Activated gamma-delta T cell treated with Interleukin-2 at 50 U/mL for 16 hours (primary cell): Measurements from ENCODE around the gene COG4.
"Not testable (repeated sequence)": the region's sequence is repeated elsewhere in the genome, so short reads cannot be mapped to it uniquely, and the experiment has no call there.

Experiments
- DNase-seq: peaks from one replicate; pipeline ENCODE4 v3.0.0-alpha.2; 2020

COG4 gene

GRCh38 chr16:70453892-70454221, 69.5 kb downstream of the COG4 start:
- no peak for DNase-seq

- no peak for DNase-seq
Observed at GRCh38 chr16:70453117-70453891, 70.0 kb downstream of the COG4 start.

DNA sequence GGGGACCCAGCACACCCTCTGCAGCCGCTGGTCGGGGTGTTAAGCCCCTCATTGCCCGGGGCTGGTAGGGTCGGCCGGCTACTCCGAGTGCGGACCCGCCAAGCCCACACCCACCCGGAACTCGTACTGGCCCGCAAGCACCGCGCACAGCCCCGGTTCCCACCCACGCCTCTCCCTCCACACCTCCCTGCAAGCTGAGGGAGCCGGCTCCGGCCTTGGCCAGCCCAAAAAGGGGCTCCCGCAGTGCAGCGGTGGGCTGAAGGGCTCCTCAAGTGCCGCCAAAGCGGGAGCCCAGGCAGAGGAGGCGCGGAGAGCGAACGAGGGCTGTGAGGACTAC, 72.4 kb downstream of the COG4 start:
- not testable (repeated sequence) for DNase-seq

DNA sequence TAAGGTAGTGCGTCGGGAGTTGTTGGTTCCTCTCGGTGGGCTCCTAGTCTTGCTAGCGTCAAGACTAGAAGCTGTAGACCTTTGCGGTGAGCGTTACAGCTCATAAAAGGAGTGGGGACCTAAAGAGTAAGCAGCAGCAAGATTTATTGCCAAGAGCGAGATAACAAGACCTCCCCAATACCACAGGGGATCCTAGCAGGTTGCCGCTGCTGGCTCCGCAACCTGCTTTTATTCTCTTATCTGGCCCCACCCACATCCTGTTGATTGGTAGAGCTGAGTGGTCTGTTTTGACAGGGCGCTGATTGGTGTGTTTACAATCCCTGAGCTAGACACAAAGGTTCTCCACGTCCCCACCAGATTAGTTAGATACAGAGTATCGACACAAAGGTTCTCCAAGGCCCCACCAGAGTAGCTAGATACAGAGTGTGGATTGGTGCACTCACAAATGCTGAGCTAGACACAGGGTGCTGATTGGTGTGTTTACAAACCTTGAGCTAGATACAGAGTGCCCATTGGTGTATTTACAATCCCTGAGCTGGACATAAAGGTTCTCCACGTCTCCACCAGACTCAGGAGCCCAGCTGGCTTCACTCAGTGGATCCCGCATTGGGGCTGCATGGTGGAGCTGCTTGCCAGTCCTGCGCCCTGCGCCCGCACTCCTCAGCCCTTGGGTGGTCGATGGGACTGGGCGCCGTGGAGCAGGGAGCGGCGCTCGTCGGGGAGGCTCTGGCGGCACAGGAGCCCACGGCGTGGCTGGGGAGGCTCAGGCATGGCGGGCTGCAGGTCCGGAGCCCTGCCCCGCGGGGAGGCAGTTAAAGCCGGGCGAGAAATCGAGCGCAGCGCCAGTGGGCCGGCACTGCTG, 73.0 kb downstream of the COG4 start:
- DNase-seq, result not testable (repeated sequence)

DNA sequence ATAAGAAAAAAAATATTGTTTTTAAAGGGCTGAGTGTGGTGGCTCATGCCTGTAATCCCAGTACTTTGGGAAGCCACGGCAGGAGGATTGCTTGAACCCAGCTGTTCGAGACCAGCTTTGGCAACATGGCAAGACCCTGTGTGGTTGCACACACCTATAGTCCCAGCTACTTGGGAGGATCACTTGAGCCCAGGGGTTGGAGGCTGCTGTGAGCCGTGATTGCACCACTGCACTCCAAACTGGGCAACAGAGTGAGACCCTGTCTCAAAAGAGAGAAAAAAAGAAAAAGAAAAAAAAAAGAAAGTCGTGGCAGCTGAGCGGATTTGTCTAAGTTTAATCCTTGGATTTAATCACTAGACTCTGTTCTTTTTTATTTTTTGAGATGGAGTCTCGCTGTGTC, 75.3 kb downstream of the COG4 start:
- no peak for DNase-seq

GRCh38 chr16:70444249-70445063, 78.9 kb downstream of the COG4 start:
- no peak for DNase-seq

DNA sequence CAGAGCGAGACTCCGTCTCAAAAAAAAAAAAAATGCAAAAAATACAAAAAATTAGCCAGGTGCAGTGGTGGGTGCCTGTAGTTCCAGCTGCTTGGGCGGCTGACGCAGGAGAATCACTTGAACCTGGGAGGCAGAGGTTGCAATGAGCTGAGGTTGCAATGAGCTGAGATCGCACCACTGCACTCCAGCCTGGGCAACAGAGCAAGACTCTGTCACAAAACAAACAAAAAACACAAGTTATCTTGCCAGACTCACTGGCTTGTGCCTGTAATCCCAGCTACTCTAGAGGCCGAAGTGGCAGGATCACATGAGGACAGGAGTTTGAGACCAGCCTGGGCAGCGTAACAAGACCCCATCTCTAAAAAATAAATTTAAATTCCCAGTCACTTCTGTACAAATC, 81.0 kb downstream of the COG4 start:
- DNase-seq, result no peak

GRCh38 chr16:70441406-70441990, 81.9 kb downstream of the COG4 start:
- no peak for DNase-seq

- no peak for DNase-seq
Observed at GRCh38 chr16:70440009-70440692, 83.2 kb downstream of the COG4 start.

DNA sequence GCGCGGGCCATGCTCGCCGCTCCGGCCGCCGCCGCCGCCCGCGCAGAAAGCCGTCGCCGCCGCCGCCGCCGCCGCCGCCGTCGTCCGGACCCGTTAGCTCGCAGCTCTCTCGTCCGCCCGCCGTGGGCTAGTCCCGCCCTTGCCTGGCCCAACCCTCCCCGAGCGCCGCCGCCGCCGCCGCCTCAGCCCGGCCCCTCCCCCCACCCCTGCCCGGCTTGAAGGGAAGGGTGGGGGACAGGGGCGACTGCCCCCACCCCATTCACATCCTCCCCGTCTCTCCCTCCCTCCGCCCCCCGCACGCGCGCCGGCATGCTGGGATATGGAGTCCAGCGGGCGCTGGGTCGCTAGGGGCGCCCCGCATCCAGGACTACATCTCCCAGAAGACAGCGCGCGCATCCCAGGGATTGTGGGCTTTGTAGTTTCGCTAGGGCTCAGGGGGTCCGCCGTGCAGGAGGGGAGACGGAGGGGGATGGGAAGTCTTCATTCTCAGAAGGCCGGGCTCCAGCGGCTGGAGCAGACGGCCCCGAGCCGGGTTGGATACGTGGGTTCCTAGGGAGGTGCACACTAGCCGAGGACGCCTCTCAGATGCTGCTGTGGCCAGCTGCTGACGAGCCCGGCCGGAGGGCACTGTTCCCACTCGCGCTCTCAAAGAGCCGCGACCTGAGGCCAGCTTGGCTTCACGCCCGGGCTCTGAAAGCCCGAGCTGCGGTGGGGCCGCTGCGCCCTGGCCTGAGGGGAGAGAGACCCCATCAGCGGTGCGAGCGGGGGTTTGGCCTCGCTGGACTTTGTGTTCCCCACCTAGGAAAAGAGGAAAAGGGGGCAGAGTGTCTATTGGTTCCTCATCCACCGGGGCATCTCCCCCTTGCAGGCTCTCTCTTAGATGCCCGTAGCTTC, 84.1 kb downstream of the COG4 start, which contains the start of gene ST3GAL2:
Gene ST3GAL2, minus strand, starts transcription at position 132 of the 894 bp plus-strand sequence. CDS start 40,570 bp downstream, outside the sequence.
- DNase-seq, result peak; percentile 94

GRCh38 chr16:70438585-70438968, 84.8 kb downstream of the COG4 start:
- DNase-seq, result no peak

- no peak for DNase-seq
Observed at GRCh38 chr16:70437582-70438557, 85.5 kb downstream of the COG4 start.

DNA sequence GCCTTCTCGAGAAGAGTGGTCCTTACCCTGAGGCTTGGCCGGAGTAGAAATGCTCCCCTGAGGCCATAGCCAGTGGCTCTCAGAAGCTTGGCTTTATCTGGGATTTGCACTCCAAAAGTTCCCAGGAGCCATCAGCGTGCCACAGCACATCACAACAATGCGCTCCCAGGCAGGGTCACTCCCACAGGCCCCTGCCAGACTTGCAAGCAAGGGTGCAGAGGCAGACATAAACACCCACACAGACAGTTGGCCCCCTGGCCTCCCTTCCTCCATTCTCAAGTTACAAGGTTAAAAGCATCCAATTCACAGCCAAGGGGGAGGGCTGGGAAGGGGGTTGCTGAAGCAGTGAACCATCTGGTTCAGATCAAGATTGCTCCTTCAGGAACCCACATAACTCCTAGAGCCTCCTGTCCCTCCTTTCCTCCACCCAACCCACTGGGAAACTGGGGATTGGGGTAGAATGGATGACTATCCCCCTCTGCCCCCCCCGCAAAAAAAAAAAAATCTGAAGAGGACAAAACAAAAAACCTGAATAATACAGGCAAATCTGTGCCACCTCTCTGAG, 86.3 kb downstream of the COG4 start:
- DNase-seq, result no peak

- no peak for DNase-seq
Observed at GRCh38 chr16:70434484-70435260, 88.7 kb downstream of the COG4 start.

- DNase-seq, result no peak
Observed at GRCh38 chr16:70433458-70434103, 89.8 kb downstream of the COG4 start.

GRCh38 chr16:70432723-70433457, 90.5 kb downstream of the COG4 start:
- no peak for DNase-seq

DNA sequence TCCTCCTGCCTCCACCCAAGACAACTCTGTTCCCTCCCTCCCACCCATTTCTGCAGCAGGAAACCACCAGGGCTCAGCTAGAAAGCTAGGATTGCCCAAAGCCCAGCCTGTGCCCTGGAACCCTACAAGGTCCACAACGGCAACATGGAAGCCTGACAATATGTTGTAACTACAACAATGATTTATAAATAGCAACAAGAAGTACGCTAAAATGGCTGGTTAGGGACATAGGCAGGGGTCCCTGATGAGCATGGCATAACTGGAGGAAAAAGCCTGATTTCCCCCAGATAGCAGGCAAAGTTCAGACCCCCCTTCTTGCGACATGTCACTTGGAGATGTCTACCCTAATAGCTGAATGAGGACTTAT, 91.0 kb downstream of the COG4 start:
- no peak for DNase-seq
